ENCODE data around the gene BCKDHA. TPM values are rescaled to one million over a fixed set of nuclear protein-coding genes. Genes with fewer than 3 reads are reported as not detected.
A peak's percentile ranks its signal among the peaks of the same experiment; 100 is the strongest.

The BCKDHA gene
- total RNA-seq, 1 experiment from 2014 or later, result 19.4 TPM

GRCh38 chr19:41364524-41365391 is 32.9 kb upstream of the BCKDHA start:
- Mint-ChIP-seq H3K27ac (ENCODE audit: unreplicated experiment) (peak overlapping the region; percentile 93), H3K4me3 (ENCODE audit: unreplicated experiment) (peak overlapping the region; percentile 85), H3K27me3 (ENCODE audit: insufficient read depth, unreplicated experiment) (no peaks in the 10 kb centered on the region), H3K36me3 (ENCODE audit: insufficient read depth, unreplicated experiment) (peaks cover 15% of the 10 kb centered on the region), H3K9me3 (ENCODE audit: unreplicated experiment) (no peaks in the 10 kb centered on the region), H3K4me1 (ENCODE audit: low read depth, unreplicated experiment) (no peaks in the 10 kb centered on the region)
- ChIA-PET CTCF (interaction anchor here (0.7 to 3.0 kb wide), 6 partner anchors 9 to 199 kb away, joined by 3 to 31 read pairs (median 4); no protein-coding TSS in a partner anchor), POLR2A (interaction anchor here (0.6 to 1.8 kb wide), 5 partner anchors 12 to 610 kb away, joined by 5 to 34 read pairs (median 8); partner anchors contain the start of genes DMAC2, RPS19 and TGFB1)
- H3K27me3 ChIP-seq (replicated peaks; ENCODE audit: control insufficient read depth, insufficient read depth, low read length), result no peaks in the 10 kb centered on the region
- intact Hi-C loops (cut with micrococcal nuclease; ENCODE audit: unreplicated experiment), result loop anchor here (1.0 to 2.0 kb wide), 2 partner anchors 33 to 74 kb away; partner anchors contain the start of genes BCKDHA, DMAC2 and EXOSC5
- DNase-seq, result no peak
- H3K4me1 ChIP-seq, result peaks cover 10% of the 10 kb centered on the region
- H3K4me3 ChIP-seq (ENCODE audit: low read depth, low read length), result peak overlapping the region; percentile 73
- no peak for TF ChIP-seq CTCF (IDR thresholded peaks at IDR 0.05; ENCODE audit: insufficient read depth in 1 of 2, low read depth in 1 of 2, low read length in 1 of 2, severe bottlenecking in 1 of 2, unreplicated experiment in 1 of 2)
- H3K9me3 ChIP-seq, result no peaks in the 10 kb centered on the region
- H3K36me3 ChIP-seq (ENCODE audit: control insufficient read depth, insufficient read depth, low read length), result no peaks in the 10 kb centered on the region
- BruUV-seq (replicated peaks), result no TSS peak

- no peaks in the 10 kb centered on the region for H3K27me3 ChIP-seq (replicated peaks; ENCODE audit: control insufficient read depth, insufficient read depth, low read length)
- Mint-ChIP-seq H3K36me3 (ENCODE audit: insufficient read depth, unreplicated experiment) (peaks cover 15% of the 10 kb centered on the region), H3K4me1 (ENCODE audit: low read depth, unreplicated experiment) (no peaks in the 10 kb centered on the region), H3K9me3 (ENCODE audit: unreplicated experiment) (no peaks in the 10 kb centered on the region), H3K27me3 (ENCODE audit: insufficient read depth, unreplicated experiment) (no peaks in the 10 kb centered on the region), H3K27ac (ENCODE audit: unreplicated experiment) (peak overlapping the region; percentile 11), H3K4me3 (ENCODE audit: unreplicated experiment) (peak overlapping the region; percentile 12)
- ChIA-PET CTCF (no interaction called here), POLR2A (interaction anchor here (0.5 to 0.6 kb wide), 2 partner anchors 13 to 589 kb away, joined by 4 to 17 read pairs; partner anchors contain the start of gene TGFB1)
- intact Hi-C loops (cut with micrococcal nuclease; ENCODE audit: unreplicated experiment), result no loop called here
- no peaks in the 10 kb centered on the region for H3K9me3 ChIP-seq
- peak in 1 of 2 experiments; percentile 28 for DNase-seq
- no peaks in the 10 kb centered on the region for H3K36me3 ChIP-seq (ENCODE audit: control insufficient read depth, insufficient read depth, low read length)
- no peak for TF ChIP-seq CTCF (IDR thresholded peaks at IDR 0.05; ENCODE audit: insufficient read depth in 1 of 2, low read depth in 1 of 2, low read length in 1 of 2, severe bottlenecking in 1 of 2, unreplicated experiment in 1 of 2)
- H3K4me3 ChIP-seq (ENCODE audit: low read depth, low read length), result no peak overlapping the region
- no TSS peak for BruUV-seq (replicated peaks)
- H3K4me1 ChIP-seq, result peaks cover 10% of the 10 kb centered on the region
These were observed 31.5 kb upstream of the BCKDHA start for GRCh38 chr19:41366089-41366488.

- ChIA-PET CTCF (no interaction called here), POLR2A (no interaction called here)
- peaks cover 14% of the 10 kb centered on the region for H3K36me3 Mint-ChIP-seq (ENCODE audit: insufficient read depth, unreplicated experiment)
- no peak for TF ChIP-seq CTCF (IDR thresholded peaks at IDR 0.05; ENCODE audit: insufficient read depth in 1 of 2, low read depth in 1 of 2, low read length in 1 of 2, severe bottlenecking in 1 of 2, unreplicated experiment in 1 of 2)
- H3K4me1 Mint-ChIP-seq (ENCODE audit: low read depth, unreplicated experiment), result no peaks in the 10 kb centered on the region
- H3K36me3 ChIP-seq (ENCODE audit: control insufficient read depth, insufficient read depth, low read length), result no peaks in the 10 kb centered on the region
- no peak for DNase-seq
- peaks cover 10% of the 10 kb centered on the region for H3K4me1 ChIP-seq
- no peaks in the 10 kb centered on the region for H3K27me3 ChIP-seq (replicated peaks; ENCODE audit: control insufficient read depth, insufficient read depth, low read length)
- no TSS peak for BruUV-seq (replicated peaks)
- H3K27me3 Mint-ChIP-seq (ENCODE audit: insufficient read depth, unreplicated experiment), result no peaks in the 10 kb centered on the region
- no peak overlapping the region for H3K4me3 ChIP-seq (ENCODE audit: low read depth, low read length)
- intact Hi-C loops (cut with micrococcal nuclease; ENCODE audit: unreplicated experiment), result no loop called here
- H3K27ac Mint-ChIP-seq (ENCODE audit: unreplicated experiment), result no peak overlapping the region
- H3K9me3 ChIP-seq, result no peaks in the 10 kb centered on the region
- H3K9me3 Mint-ChIP-seq (ENCODE audit: unreplicated experiment), result no peaks in the 10 kb centered on the region
- no peak overlapping the region for H3K4me3 Mint-ChIP-seq (ENCODE audit: unreplicated experiment)
These were observed 29.7 kb upstream of the BCKDHA start for GRCh38 chr19:41367848-41368301.
